ENCODE measurements around the gene FGD2.

Gene FGD2

GRCh38 chr6:36973647-36974046 lies 31.8 kb upstream of the FGD2 start:
- TF ChIP-seq, protein P1, sequence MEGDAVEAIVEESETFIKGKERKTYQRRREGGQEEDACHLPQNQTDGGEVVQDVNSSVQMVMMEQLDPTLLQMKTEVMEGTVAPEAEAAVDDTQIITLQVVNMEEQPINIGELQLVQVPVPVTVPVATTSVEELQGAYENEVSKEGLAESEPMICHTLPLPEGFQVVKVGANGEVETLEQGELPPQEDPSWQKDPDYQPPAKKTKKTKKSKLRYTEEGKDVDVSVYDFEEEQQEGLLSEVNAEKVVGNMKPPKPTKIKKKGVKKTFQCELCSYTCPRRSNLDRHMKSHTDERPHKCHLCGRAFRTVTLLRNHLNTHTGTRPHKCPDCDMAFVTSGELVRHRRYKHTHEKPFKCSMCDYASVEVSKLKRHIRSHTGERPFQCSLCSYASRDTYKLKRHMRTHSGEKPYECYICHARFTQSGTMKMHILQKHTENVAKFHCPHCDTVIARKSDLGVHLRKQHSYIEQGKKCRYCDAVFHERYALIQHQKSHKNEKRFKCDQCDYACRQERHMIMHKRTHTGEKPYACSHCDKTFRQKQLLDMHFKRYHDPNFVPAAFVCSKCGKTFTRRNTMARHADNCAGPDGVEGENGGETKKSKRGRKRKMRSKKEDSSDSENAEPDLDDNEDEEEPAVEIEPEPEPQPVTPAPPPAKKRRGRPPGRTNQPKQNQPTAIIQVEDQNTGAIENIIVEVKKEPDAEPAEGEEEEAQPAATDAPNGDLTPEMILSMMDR (IDR thresholded peaks at IDR 0.05; ENCODE audit: low read depth, low read length): no peak
- DNase-seq (ENCODE audit: extremely low read depth, low read depth): no peak

DNA sequence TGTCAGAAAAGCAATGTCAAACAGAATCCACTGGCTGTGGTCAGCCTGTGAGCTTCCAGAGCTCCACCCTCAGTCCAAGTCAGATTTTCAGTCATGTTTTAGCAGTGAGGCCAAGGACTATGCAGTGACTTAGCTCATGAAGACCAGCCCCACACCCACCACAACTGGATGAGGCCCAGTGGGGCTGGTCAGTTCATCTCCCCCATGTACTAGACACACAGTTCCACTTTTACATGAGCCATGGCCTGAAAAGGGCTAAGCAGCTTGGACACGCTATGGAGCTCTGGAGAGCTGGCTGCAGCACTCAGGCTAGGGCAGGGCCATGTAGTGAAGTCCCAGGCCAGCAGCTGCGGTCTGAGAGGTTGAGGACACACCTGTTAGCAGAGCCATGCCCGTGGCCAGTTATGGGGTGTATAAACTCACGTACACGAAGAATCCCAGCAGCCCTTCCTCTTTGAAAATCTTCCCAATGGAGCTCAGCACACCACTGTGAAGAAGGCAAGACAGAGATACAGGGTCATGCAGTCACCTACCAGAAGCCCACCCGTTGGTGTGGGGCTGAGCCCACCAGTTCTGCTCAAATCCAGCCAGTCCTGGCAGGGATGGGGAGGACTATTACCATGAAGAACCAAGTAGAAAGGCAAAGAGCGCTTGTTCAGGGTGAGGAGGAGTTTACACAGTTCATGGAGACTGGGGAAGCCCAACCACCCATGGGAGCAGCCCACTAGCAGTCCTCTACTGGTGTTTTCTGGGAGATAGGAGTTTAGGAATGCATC lies 30.0 kb upstream of the FGD2 start:
- DNase-seq (ENCODE audit: extremely low read depth, low read depth): no peak
- TF ChIP-seq, protein P1 (IDR thresholded peaks at IDR 0.05; ENCODE audit: low read depth, low read length): no peak

- DNase-seq (ENCODE audit: extremely low read depth, low read depth): no peak
- TF ChIP-seq, protein P1 (IDR thresholded peaks at IDR 0.05; ENCODE audit: low read depth, low read length): no peak
Measured at GRCh38 chr6:36976007-36976264, 29.5 kb upstream of the FGD2 start.

DNA sequence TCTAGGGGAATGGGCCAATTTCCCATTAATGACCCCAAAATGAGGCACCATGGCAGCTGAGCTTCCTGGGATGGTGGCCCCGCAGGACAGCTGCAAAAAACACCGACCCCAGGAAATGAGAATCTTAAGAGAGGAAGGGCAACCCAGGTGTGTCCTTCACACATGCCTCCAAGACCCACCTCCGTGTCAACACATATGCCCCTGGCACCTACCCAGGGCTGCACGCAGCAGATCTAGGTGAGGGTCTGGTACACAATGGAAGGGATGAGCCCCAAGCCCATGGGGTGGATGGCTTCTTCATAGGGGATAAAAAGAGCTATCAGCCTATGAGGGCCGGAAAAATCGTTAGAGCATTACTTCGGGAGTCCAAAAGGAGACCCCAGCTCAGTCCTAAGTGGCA lies 28.9 kb upstream of the FGD2 start:
- no peak for DNase-seq (ENCODE audit: extremely low read depth, low read depth)
- TF ChIP-seq, protein P1 (IDR thresholded peaks at IDR 0.05; ENCODE audit: low read depth, low read length): no peak

GRCh38 chr6:36976931-36977330 lies 28.5 kb upstream of the FGD2 start:
- DNase-seq (ENCODE audit: extremely low read depth, low read depth): no peak
- TF ChIP-seq, protein P1 (IDR thresholded peaks at IDR 0.05; ENCODE audit: low read depth, low read length): no peak

DNA sequence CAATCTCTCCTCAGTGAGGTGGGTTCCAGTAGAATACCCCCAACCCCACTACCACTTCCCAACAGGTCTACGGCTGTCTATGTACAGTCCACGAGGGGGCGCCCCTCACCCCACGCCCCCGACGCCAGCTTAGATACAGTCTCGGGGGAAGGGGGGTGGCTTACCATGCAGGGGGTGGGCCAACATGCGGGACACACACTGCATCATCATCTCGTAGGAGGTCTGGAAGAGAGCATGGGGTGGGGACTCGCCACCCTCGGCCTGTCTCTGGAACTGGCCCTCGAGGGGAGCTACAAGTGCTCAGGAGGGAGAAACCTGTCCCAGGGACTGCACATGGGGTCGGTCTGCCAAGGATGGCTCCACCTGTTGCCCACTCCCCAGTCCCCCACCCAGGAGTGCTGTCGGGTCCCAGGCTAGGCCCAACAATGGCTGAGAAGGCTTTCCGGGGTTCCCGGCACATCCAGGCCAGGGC lies 27.9 kb upstream of the FGD2 start:
- TF ChIP-seq, protein P1 (IDR thresholded peaks at IDR 0.05; ENCODE audit: low read depth, low read length): peak; percentile 31
- DNase-seq (ENCODE audit: extremely low read depth, low read depth): no peak

DNA sequence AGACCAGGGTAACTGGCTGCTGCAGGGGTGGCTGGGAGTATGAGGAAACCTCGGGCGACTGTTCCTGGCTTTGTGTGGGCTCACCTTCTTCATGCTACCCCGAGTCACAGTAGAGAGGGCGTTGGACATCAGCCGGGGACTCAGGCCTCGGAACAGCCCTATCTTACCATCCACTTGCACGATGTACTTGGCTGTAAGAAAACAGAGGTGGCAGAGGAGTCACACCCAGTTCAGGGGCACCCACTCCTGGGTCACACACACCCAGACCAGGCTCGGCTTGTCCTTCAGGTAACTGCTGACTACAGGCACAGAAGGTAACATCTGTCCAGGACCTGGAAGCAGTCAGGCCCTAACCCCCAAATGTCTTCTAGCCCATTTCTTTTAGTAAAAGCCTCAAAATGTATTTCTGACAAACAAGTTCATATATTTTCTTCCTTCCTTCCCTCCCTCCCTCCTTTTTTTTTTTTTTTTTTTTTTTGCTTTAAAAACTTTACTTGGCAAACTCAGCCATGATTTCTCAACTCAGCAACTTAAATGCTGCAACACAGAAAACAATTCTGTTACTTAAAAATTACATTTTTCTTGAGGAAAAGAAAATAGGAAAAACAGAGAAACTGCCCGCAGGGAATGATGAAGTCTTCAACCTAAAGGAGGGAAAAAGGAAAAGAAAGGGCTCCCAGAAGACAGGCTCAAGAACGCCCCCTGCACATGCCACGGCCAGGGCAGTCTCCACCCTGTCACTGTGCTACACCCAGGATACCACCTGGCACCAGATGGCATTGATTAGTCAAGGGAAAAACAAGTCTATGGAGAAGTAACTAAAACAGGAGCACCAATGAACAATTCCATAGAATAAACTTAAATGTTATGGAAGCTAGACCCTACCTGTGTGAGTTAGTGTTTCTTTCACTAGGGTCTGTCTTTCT lies 26.8 kb upstream of the FGD2 start:
- TF ChIP-seq, protein P1 (IDR thresholded peaks at IDR 0.05; ENCODE audit: low read depth, low read length): no peak
- no peak for DNase-seq (ENCODE audit: extremely low read depth, low read depth)

Data from AG09319 (cell line).